Neural crest cell (in vitro differentiated cells): Measurements from ENCODE around the gene PHF21A. TPM values are rescaled to one million over a fixed set of nuclear protein-coding genes. Genes with fewer than 3 reads are reported as not detected.
A peak's percentile ranks its signal among the peaks of the same experiment; 100 is the strongest.

Source experiments
- DNase-seq: peaks from one replicate; pipeline ENCODE4 v3.0.0; 2021; ENCODE audit warnings: low read depth, mixed read lengths, low spot score
- H3K27ac Mint-ChIP-seq: one replicate; pipeline ENCODE4 v1.8.0; 2021; ENCODE audit warnings: mild to moderate bottlenecking, mixed read lengths; ENCODE audit not compliant: unreplicated experiment
- H3K27me3 Mint-ChIP-seq: 2 replicates; pipeline ENCODE4 v1.8.0; 2021; ENCODE audit warnings: low read depth, mild to moderate bottlenecking, mixed read lengths
- H3K36me3 Mint-ChIP-seq: 2 replicates; pipeline ENCODE4 v1.8.0; 2021; ENCODE audit warnings: low read depth, mild to moderate bottlenecking, mixed read lengths
- H3K4me1 Mint-ChIP-seq: 2 replicates; pipeline ENCODE4 v1.8.0; 2021; ENCODE audit warnings: mixed read lengths
- H3K4me3 Mint-ChIP-seq: one replicate; pipeline ENCODE4 v1.8.0; 2021; ENCODE audit warnings: mild to moderate bottlenecking, mixed read lengths
- H3K9me3 Mint-ChIP-seq: 2 replicates; pipeline ENCODE4 v1.8.0; 2021; ENCODE audit warnings: mixed read lengths
- total RNA-seq: library from RNA; stranded (reverse); gene quantifications from 2 replicates; pipeline ENCODE4 v1.2.1, GENCODE V29; 2021
- TF ChIP-seq, protein P1 (sequence below): fragments of 200-600 bp; sonication (generic); conservative IDR thresholded peaks from 2 replicates; pipeline ENCODE4 v1.5.0; 2021; ENCODE audit warnings: antibody characterized with exemption, mild to moderate bottlenecking

The PHF21A gene
- total RNA-seq, 1 donor from 2014 or later: 56.5 TPM

- H3K27ac Mint-ChIP-seq: peak overlapping the region; percentile 89
- no peaks in the 10 kb centered on the region for H3K27me3 Mint-ChIP-seq
- no peaks in the 10 kb centered on the region for H3K9me3 Mint-ChIP-seq
- peak; percentile 76 for DNase-seq
- H3K4me1 Mint-ChIP-seq: peaks cover 22% of the 10 kb centered on the region
- TF ChIP-seq, protein P1, sequence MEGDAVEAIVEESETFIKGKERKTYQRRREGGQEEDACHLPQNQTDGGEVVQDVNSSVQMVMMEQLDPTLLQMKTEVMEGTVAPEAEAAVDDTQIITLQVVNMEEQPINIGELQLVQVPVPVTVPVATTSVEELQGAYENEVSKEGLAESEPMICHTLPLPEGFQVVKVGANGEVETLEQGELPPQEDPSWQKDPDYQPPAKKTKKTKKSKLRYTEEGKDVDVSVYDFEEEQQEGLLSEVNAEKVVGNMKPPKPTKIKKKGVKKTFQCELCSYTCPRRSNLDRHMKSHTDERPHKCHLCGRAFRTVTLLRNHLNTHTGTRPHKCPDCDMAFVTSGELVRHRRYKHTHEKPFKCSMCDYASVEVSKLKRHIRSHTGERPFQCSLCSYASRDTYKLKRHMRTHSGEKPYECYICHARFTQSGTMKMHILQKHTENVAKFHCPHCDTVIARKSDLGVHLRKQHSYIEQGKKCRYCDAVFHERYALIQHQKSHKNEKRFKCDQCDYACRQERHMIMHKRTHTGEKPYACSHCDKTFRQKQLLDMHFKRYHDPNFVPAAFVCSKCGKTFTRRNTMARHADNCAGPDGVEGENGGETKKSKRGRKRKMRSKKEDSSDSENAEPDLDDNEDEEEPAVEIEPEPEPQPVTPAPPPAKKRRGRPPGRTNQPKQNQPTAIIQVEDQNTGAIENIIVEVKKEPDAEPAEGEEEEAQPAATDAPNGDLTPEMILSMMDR: no peak
- H3K36me3 Mint-ChIP-seq: no peaks in the 10 kb centered on the region
- H3K4me3 Mint-ChIP-seq: peak overlapping the region; percentile 88
These were observed 221.6 kb downstream of the PHF21A start for GRCh38 chr11:45899448-45900174.

- Mint-ChIP-seq H3K36me3 (no peaks in the 10 kb centered on the region), H3K4me3 (peak overlapping the region; percentile 88), H3K27ac (peak overlapping the region; percentile 43), H3K27me3 (no peaks in the 10 kb centered on the region), H3K9me3 (no peaks in the 10 kb centered on the region), H3K4me1 (peaks cover 22% of the 10 kb centered on the region)
- TF ChIP-seq, protein P1: no peak
- no peak for DNase-seq
These were observed 222.2 kb downstream of the PHF21A start for GRCh38 chr11:45899086-45899447.

- no peak for DNase-seq
- peaks cover 30% of the 10 kb centered on the region for H3K4me1 Mint-ChIP-seq
- H3K9me3 Mint-ChIP-seq: no peaks in the 10 kb centered on the region
- TF ChIP-seq, protein P1: no peak
- no peak overlapping the region for H3K27ac Mint-ChIP-seq
- H3K4me3 Mint-ChIP-seq: peak overlapping the region; percentile 47
- no peaks in the 10 kb centered on the region for H3K36me3 Mint-ChIP-seq
- H3K27me3 Mint-ChIP-seq: no peaks in the 10 kb centered on the region
These were observed 223.7 kb downstream of the PHF21A start for GRCh38 chr11:45897556-45897955.

DNA sequence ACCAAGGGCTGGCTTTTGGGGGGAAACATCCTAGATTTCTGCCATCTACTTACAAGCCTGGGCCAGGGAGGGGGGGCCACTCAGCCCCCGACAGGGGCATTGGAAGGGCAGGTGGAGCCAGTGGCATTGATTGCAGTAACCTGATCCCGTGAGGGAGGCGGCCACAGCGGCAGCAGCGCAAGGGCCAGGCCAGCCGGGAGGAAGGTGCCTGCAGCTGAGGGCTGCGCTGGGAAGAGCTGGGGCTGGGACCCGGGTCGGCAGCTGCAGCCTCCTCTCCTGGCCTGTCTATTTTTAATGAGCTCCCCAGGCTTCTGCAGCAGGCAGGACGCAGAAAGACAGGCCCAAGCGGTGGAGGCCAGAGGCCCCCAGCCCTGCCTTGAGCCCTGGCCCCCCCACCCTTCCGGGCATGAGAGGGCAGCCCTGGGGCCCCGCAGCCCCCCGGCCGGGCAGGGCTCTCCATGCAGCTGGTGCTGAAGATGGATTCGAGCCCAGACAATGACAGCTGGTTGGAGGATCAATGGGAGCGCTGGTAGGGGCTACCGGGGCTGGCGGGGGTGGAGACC lies 224.8 kb downstream of the PHF21A start:
- H3K4me3 Mint-ChIP-seq: no peak overlapping the region
- H3K27me3 Mint-ChIP-seq: no peaks in the 10 kb centered on the region
- no peak for DNase-seq
- peaks cover 24% of the 10 kb centered on the region for H3K4me1 Mint-ChIP-seq
- TF ChIP-seq, protein P1: no peak
- no peaks in the 10 kb centered on the region for H3K36me3 Mint-ChIP-seq
- no peaks in the 10 kb centered on the region for H3K9me3 Mint-ChIP-seq
- H3K27ac Mint-ChIP-seq: no peak overlapping the region

DNA sequence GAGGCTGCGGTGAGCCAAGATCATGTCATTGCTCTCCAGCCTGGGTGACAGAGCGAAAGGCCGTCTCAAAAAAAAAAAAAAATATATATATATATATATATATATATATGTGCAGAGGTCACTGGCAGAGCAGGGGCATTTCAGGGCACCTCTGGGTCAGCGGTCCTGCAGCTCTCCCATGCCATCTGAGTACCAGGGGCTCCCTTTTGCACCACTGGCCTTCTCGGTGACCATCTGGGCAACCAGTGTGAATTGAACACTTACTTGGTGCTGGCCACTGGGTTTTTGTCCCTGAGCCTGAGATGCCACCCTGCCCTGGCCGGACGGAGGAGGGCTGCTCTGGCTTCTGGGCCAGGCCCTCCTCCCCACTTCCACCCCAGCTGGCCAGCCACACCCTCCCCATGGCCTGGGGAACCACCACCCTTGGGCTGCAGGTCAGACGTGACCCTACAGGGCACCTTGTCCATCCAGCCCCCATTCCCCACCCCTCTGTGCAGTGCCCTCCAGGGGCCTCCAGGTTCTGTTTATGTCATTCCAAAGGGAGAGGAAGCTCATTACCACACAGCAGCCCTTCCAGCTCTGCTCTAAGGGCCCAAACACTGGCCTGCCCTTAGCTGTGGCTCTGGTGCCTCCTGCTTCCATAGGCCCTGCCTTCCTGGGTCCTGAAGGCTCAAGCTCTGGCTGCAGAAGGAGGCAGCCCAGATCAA lies 225.5 kb downstream of the PHF21A start:
- H3K27me3 Mint-ChIP-seq: no peaks in the 10 kb centered on the region
- H3K4me1 Mint-ChIP-seq: peaks cover 16% of the 10 kb centered on the region
- H3K4me3 Mint-ChIP-seq: no peak overlapping the region
- TF ChIP-seq, protein P1: no peak
- H3K27ac Mint-ChIP-seq: no peak overlapping the region
- DNase-seq: no peak
- no peaks in the 10 kb centered on the region for H3K36me3 Mint-ChIP-seq
- no peaks in the 10 kb centered on the region for H3K9me3 Mint-ChIP-seq
